ENCODE results near the gene RNF157. TPM values are rescaled to one million over a fixed set of nuclear protein-coding genes. Genes with fewer than 3 reads are reported as not detected.

RNF157 gene
- total RNA-seq, 1 donor from 2014 or later = 0.99 TPM

GRCh38 chr17:76173474-76173873 lies 66.8 kb downstream of the RNF157 start:
- DNase-seq (ENCODE audit: extremely low spot score, unreplicated experiment) = no peak
- no peak overlapping the region for H3K27ac Mint-ChIP-seq (ENCODE audit: unreplicated experiment)
- no peaks in the 10 kb centered on the region for H3K4me1 Mint-ChIP-seq (ENCODE audit: unreplicated experiment)
- no peak overlapping the region for H3K4me3 Mint-ChIP-seq (ENCODE audit: unreplicated experiment)
- no peak for TF ChIP-seq CTCF (IDR thresholded peaks at IDR 0.05)
- H3K36me3 Mint-ChIP-seq (ENCODE audit: unreplicated experiment) = no peaks in the 10 kb centered on the region
- no peaks in the 10 kb centered on the region for H3K9me3 Mint-ChIP-seq (ENCODE audit: unreplicated experiment)
- peaks cover 2% of the 10 kb centered on the region for H3K27me3 Mint-ChIP-seq (ENCODE audit: unreplicated experiment)

GRCh38 chr17:76171706-76172105 lies 68.6 kb downstream of the RNF157 start:
- H3K27ac Mint-ChIP-seq (ENCODE audit: unreplicated experiment) = no peak overlapping the region
- H3K9me3 Mint-ChIP-seq (ENCODE audit: unreplicated experiment) = no peaks in the 10 kb centered on the region
- DNase-seq (ENCODE audit: extremely low spot score, unreplicated experiment) = no peak
- no peaks in the 10 kb centered on the region for H3K4me1 Mint-ChIP-seq (ENCODE audit: unreplicated experiment)
- H3K27me3 Mint-ChIP-seq (ENCODE audit: unreplicated experiment) = peaks cover 2% of the 10 kb centered on the region
- no peaks in the 10 kb centered on the region for H3K36me3 Mint-ChIP-seq (ENCODE audit: unreplicated experiment)
- TF ChIP-seq CTCF (IDR thresholded peaks at IDR 0.05) = no peak
- no peak overlapping the region for H3K4me3 Mint-ChIP-seq (ENCODE audit: unreplicated experiment)

- Mint-ChIP-seq H3K36me3 (ENCODE audit: unreplicated experiment) (no peaks in the 10 kb centered on the region), H3K4me3 (ENCODE audit: unreplicated experiment) (no peak overlapping the region), H3K27me3 (ENCODE audit: unreplicated experiment) (peaks cover 2% of the 10 kb centered on the region), H3K9me3 (ENCODE audit: unreplicated experiment) (no peaks in the 10 kb centered on the region), H3K27ac (ENCODE audit: unreplicated experiment) (no peak overlapping the region), H3K4me1 (ENCODE audit: unreplicated experiment) (no peaks in the 10 kb centered on the region)
- DNase-seq (ENCODE audit: extremely low spot score, unreplicated experiment) = no peak
- TF ChIP-seq CTCF (IDR thresholded peaks at IDR 0.05) = no peak
Observed at GRCh38 chr17:76170114-76170513, 70.2 kb downstream of the RNF157 start.

- no peaks in the 10 kb centered on the region for H3K36me3 Mint-ChIP-seq (ENCODE audit: unreplicated experiment)
- H3K4me1 Mint-ChIP-seq (ENCODE audit: unreplicated experiment) = no peaks in the 10 kb centered on the region
- no peak for TF ChIP-seq CTCF (IDR thresholded peaks at IDR 0.05)
- DNase-seq (ENCODE audit: extremely low spot score, unreplicated experiment) = no peak
- H3K4me3 Mint-ChIP-seq (ENCODE audit: unreplicated experiment) = no peak overlapping the region
- H3K27me3 Mint-ChIP-seq (ENCODE audit: unreplicated experiment) = peaks cover 2% of the 10 kb centered on the region
- no peak overlapping the region for H3K27ac Mint-ChIP-seq (ENCODE audit: unreplicated experiment)
- no peaks in the 10 kb centered on the region for H3K9me3 Mint-ChIP-seq (ENCODE audit: unreplicated experiment)
Observed at GRCh38 chr17:76166906-76167305, 73.4 kb downstream of the RNF157 start.

- no peak for TF ChIP-seq CTCF (IDR thresholded peaks at IDR 0.05)
- no peaks in the 10 kb centered on the region for H3K4me1 Mint-ChIP-seq (ENCODE audit: unreplicated experiment)
- no peak overlapping the region for H3K27ac Mint-ChIP-seq (ENCODE audit: unreplicated experiment)
- no peaks in the 10 kb centered on the region for H3K9me3 Mint-ChIP-seq (ENCODE audit: unreplicated experiment)
- no peak overlapping the region for H3K4me3 Mint-ChIP-seq (ENCODE audit: unreplicated experiment)
- DNase-seq (ENCODE audit: extremely low spot score, unreplicated experiment) = no peak
- H3K27me3 Mint-ChIP-seq (ENCODE audit: unreplicated experiment) = peaks cover 2% of the 10 kb centered on the region
- H3K36me3 Mint-ChIP-seq (ENCODE audit: unreplicated experiment) = no peaks in the 10 kb centered on the region
Observed at GRCh38 chr17:76166168-76166567, 74.1 kb downstream of the RNF157 start.

All from osteocyte (in vitro differentiated cells).